ENCODE data around the gene ZFHX3.

DNA sequence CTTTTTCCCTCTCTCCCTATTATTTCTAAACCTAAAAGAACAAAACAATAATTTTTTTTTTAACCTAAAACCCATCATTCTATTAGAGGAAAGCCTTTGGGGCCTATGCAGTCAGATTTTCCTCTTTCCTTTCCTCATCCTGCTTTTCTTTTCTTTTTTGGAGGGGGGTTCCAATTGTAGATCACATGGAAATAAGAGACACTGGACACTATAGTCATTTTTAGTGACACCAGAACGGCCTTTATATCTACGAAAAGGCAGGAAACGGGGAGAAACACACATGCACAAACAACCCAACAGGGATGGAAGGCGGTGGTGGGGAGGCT lies 5.1 kb upstream of the ZFHX3 start:
- no peak for TF ChIP-seq RAD51 (IDR thresholded peaks at IDR 0.05)
- no peak for TF ChIP-seq MXI1 (IDR thresholded peaks at IDR 0.05; ENCODE audit: low read depth, low read length)
- TF ChIP-seq CEBPB (IDR thresholded peaks at IDR 0.05; ENCODE audit: borderline replicate concordance in 1 of 2, low read depth in 2 of 2, low read length in 2 of 2) = no peak
- TF ChIP-seq, protein P1, sequence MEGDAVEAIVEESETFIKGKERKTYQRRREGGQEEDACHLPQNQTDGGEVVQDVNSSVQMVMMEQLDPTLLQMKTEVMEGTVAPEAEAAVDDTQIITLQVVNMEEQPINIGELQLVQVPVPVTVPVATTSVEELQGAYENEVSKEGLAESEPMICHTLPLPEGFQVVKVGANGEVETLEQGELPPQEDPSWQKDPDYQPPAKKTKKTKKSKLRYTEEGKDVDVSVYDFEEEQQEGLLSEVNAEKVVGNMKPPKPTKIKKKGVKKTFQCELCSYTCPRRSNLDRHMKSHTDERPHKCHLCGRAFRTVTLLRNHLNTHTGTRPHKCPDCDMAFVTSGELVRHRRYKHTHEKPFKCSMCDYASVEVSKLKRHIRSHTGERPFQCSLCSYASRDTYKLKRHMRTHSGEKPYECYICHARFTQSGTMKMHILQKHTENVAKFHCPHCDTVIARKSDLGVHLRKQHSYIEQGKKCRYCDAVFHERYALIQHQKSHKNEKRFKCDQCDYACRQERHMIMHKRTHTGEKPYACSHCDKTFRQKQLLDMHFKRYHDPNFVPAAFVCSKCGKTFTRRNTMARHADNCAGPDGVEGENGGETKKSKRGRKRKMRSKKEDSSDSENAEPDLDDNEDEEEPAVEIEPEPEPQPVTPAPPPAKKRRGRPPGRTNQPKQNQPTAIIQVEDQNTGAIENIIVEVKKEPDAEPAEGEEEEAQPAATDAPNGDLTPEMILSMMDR (IDR thresholded peaks at IDR 0.05 in 2 of 3, conservative IDR thresholded peaks at IDR 0.05 in 1 of 3; ENCODE audit: control insufficient read depth in 2 of 3, extremely low read depth in 1 of 3, insufficient read depth in 1 of 3, low read depth in 3 of 3, low read length in 3 of 3) = no peak
- TF ChIP-seq HDAC2 (IDR thresholded peaks at IDR 0.05) = no peak
- TF ChIP-seq, protein P2, sequence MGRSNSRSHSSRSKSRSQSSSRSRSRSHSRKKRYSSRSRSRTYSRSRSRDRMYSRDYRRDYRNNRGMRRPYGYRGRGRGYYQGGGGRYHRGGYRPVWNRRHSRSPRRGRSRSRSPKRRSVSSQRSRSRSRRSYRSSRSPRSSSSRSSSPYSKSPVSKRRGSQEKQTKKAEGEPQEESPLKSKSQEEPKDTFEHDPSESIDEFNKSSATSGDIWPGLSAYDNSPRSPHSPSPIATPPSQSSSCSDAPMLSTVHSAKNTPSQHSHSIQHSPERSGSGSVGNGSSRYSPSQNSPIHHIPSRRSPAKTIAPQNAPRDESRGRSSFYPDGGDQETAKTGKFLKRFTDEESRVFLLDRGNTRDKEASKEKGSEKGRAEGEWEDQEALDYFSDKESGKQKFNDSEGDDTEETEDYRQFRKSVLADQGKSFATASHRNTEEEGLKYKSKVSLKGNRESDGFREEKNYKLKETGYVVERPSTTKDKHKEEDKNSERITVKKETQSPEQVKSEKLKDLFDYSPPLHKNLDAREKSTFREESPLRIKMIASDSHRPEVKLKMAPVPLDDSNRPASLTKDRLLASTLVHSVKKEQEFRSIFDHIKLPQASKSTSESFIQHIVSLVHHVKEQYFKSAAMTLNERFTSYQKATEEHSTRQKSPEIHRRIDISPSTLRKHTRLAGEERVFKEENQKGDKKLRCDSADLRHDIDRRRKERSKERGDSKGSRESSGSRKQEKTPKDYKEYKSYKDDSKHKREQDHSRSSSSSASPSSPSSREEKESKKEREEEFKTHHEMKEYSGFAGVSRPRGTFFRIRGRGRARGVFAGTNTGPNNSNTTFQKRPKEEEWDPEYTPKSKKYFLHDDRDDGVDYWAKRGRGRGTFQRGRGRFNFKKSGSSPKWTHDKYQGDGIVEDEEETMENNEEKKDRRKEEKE (IDR thresholded peaks at IDR 0.05) = no peak
- no peak for TF ChIP-seq POLR2AphosphoS5 (IDR thresholded peaks at IDR 0.05; ENCODE audit: low read length)
- TF ChIP-seq TAF1 (IDR thresholded peaks at IDR 0.05; ENCODE audit: borderline replicate concordance, low read depth, low read length) = no peak
- no peak for TF ChIP-seq CHD1 (IDR thresholded peaks at IDR 0.05; ENCODE audit: low read depth, low read length)
- TF ChIP-seq, protein P3, sequence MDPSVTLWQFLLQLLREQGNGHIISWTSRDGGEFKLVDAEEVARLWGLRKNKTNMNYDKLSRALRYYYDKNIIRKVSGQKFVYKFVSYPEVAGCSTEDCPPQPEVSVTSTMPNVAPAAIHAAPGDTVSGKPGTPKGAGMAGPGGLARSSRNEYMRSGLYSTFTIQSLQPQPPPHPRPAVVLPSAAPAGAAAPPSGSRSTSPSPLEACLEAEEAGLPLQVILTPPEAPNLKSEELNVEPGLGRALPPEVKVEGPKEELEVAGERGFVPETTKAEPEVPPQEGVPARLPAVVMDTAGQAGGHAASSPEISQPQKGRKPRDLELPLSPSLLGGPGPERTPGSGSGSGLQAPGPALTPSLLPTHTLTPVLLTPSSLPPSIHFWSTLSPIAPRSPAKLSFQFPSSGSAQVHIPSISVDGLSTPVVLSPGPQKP (IDR thresholded peaks at IDR 0.05; ENCODE audit: low read depth, low read length) = no peak
- TF ChIP-seq, protein P4, sequence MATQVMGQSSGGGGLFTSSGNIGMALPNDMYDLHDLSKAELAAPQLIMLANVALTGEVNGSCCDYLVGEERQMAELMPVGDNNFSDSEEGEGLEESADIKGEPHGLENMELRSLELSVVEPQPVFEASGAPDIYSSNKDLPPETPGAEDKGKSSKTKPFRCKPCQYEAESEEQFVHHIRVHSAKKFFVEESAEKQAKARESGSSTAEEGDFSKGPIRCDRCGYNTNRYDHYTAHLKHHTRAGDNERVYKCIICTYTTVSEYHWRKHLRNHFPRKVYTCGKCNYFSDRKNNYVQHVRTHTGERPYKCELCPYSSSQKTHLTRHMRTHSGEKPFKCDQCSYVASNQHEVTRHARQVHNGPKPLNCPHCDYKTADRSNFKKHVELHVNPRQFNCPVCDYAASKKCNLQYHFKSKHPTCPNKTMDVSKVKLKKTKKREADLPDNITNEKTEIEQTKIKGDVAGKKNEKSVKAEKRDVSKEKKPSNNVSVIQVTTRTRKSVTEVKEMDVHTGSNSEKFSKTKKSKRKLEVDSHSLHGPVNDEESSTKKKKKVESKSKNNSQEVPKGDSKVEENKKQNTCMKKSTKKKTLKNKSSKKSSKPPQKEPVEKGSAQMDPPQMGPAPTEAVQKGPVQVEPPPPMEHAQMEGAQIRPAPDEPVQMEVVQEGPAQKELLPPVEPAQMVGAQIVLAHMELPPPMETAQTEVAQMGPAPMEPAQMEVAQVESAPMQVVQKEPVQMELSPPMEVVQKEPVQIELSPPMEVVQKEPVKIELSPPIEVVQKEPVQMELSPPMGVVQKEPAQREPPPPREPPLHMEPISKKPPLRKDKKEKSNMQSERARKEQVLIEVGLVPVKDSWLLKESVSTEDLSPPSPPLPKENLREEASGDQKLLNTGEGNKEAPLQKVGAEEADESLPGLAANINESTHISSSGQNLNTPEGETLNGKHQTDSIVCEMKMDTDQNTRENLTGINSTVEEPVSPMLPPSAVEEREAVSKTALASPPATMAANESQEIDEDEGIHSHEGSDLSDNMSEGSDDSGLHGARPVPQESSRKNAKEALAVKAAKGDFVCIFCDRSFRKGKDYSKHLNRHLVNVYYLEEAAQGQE (IDR thresholded peaks at IDR 0.05; ENCODE audit: low read depth, low read length) = no peak
- TF ChIP-seq, protein P5, sequence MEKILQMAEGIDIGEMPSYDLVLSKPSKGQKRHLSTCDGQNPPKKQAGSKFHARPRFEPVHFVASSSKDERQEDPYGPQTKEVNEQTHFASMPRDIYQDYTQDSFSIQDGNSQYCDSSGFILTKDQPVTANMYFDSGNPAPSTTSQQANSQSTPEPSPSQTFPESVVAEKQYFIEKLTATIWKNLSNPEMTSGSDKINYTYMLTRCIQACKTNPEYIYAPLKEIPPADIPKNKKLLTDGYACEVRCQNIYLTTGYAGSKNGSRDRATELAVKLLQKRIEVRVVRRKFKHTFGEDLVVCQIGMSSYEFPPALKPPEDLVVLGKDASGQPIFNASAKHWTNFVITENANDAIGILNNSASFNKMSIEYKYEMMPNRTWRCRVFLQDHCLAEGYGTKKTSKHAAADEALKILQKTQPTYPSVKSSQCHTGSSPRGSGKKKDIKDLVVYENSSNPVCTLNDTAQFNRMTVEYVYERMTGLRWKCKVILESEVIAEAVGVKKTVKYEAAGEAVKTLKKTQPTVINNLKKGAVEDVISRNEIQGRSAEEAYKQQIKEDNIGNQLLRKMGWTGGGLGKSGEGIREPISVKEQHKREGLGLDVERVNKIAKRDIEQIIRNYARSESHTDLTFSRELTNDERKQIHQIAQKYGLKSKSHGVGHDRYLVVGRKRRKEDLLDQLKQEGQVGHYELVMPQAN (conservative IDR thresholded peaks at IDR 0.05) = no peak
- TF ChIP-seq EP300 (IDR thresholded peaks at IDR 0.05; ENCODE audit: borderline replicate concordance in 1 of 2, control insufficient read depth in 1 of 2, low read depth in 2 of 2, low read length in 2 of 2) = no peak
